Measurements from ENCODE around the gene STPG4. TPM values are rescaled to one million over a fixed set of nuclear protein-coding genes. Genes with fewer than 3 reads are reported as not detected.

Gene STPG4
- total and polyA plus RNA-seq, 2 of the 8 experiments (the other 6 are each of a cell fraction or from before 2014, with no cell fraction given), result 0.28 TPM; not detected in 1

DNA sequence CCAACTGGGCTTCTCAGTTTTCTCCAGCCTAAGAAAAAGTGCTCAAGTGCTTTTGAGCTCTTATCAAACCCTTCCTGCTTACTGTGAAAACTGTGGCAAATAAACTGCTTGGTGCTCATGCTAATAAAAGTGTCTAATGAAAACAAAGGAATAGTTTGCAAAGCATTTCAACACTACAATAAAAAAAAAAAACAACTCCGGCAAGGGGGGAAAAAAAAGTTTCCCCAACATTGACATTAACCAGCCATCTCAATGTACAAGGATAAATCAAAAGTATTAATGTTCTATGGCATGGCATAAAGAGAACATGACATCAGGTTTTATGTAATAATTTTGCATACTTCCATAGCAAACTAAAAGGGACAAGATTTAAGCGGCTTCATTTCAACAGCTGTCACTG is 14.7 kb upstream of the STPG4 start:
- POLR2A ChIA-PET (ENCODE audit: partially characterized antibody), result interaction anchor here (0.6 to 5.7 kb wide), 8 partner anchors 11 to 167 kb away, joined by 3 to 40 read pairs (median 3); partner anchors contain the start of gene STPG4

More for the DNA sequence above, 14.7 kb upstream of the STPG4 start:
- Histone ChIP-seq H2BK120ac (replicated peaks; ENCODE audit: low read depth, low read length) (no peak overlapping the region), H4K8ac (ENCODE audit: extremely low read depth, insufficient read depth, low read length) (no peak overlapping the region), H3K18ac (ENCODE audit: extremely low read depth, low read length) (no peak overlapping the region), H3K4ac (replicated peaks; ENCODE audit: insufficient read length, low read depth, low read length) (no peak overlapping the region), H3K4me1 (replicated peaks in 1 of 4; ENCODE audit: control insufficient read depth in 3 of 4, insufficient read depth in 4 of 4, low read length in 3 of 4) (peaks cover 0 to 11% (median 6%) of the 10 kb centered on the region in 4 experiments; a peak in 4 of 7 replicates), H3K79me1 (ENCODE audit: low read depth, low read length) (peaks cover 2% of the 10 kb centered on the region; the same call in 1 of the 2 replicates), H3K14ac (ENCODE audit: insufficient read length) (no peak overlapping the region), H4K91ac (replicated peaks; ENCODE audit: insufficient read length, low read length) (no peak overlapping the region), H3K27ac (ENCODE audit: low read depth, low read length) (no peak overlapping the region), H2AK5ac (ENCODE audit: low read depth, low read length) (no peak overlapping the region), H3K9ac (replicated peaks in 1 of 4; ENCODE audit: extremely low read depth in 1 of 4, low read depth in 3 of 4, low read length in 3 of 4) (no peak overlapping the region), H2BK12ac (ENCODE audit: low read depth, low read length) (no peak overlapping the region), H3K56ac (replicated peaks; ENCODE audit: insufficient read length, low read depth, low read length) (no peak overlapping the region), H2BK15ac (ENCODE audit: low read length) (no peak overlapping the region), H3K4me2 (ENCODE audit: insufficient read depth in 1 of 2, low read depth in 2 of 2, low read length in 2 of 2) (no peak overlapping the region), H3K36me3 (ENCODE audit: control insufficient read depth in 2 of 4, insufficient read depth in 4 of 4, low read length in 3 of 4) (peaks cover 0 to 67% (median 10%) of the 10 kb centered on the region in 4 experiments; a peak in 5 of 8 replicates), H3K79me2 (ENCODE audit: control insufficient read depth in 1 of 2, insufficient read depth in 2 of 2, low read length in 2 of 2) (peaks cover 42 to 98% of the 10 kb centered on the region in 2 experiments), H4K20me1 (replicated peaks in 1 of 2; ENCODE audit: control insufficient read depth in 1 of 2, insufficient read depth in 2 of 2, low read length in 2 of 2) (peaks cover 34 to 49% of the 10 kb centered on the region in 2 experiments), H3K23me2 (ENCODE audit: low read depth, low read length) (no peaks in the 10 kb centered on the region), H2BK20ac (ENCODE audit: low read length) (no peak overlapping the region), H3K9me3 (ENCODE audit: insufficient read depth in 2 of 2, low read depth in 1 of 2, low read length in 1 of 2) (no peaks in the 10 kb centered on the region), H3K4me3 (ENCODE audit: extremely low read depth in 1 of 4, insufficient read depth in 2 of 4, low read depth in 3 of 4, low read length in 4 of 4) (no peak overlapping the region), H2BK5ac (ENCODE audit: low read depth, low read length) (no peak overlapping the region), H2AFZ (ENCODE audit: low read length) (no peak overlapping the region), H3K27me3 (replicated peaks in 1 of 4; ENCODE audit: control insufficient read depth in 3 of 4, extremely low read depth in 1 of 4, insufficient read depth in 3 of 4, low read length in 3 of 4) (no peaks in the 10 kb centered on the region), H3K23ac (ENCODE audit: insufficient read length) (no peak overlapping the region), H4K5ac (ENCODE audit: insufficient read length, low read depth, low read length) (no peak overlapping the region)
- FAIRE-seq (no peak), DNase-seq (ENCODE audit: low read depth in 1 of 2, low spot score in 2 of 2) (no peak)
- CTCF ChIA-PET (ENCODE audit: partially characterized antibody), result interaction anchor here (1.0 to 1.2 kb wide), 2 partner anchors 95 to 102 kb away, joined by 3 to 5 read pairs; no protein-coding TSS in a partner anchor
- no peak for TF ChIP-seq POLR2AphosphoS5 (IDR thresholded peaks at IDR 0.05; ENCODE audit: low read depth, low read length)
- TF ChIP-seq SRF (IDR thresholded peaks at IDR 0.05; ENCODE audit: low read depth, low read length), result no peak
- no peak for TF ChIP-seq JUND (IDR thresholded peaks at IDR 0.05; ENCODE audit: low read length)
- TF ChIP-seq ASH2L (IDR thresholded peaks at IDR 0.05; ENCODE audit: low read length), result no peak
- TF ChIP-seq RNF2 (IDR thresholded peaks at IDR 0.05; ENCODE audit: borderline replicate concordance, low read depth, low read length, missing control alignments, poor library complexity, severe bottlenecking), result no peak
- no peak for TF ChIP-seq SP4 (IDR thresholded peaks at IDR 0.05; ENCODE audit: low read length)
- no peak for TF ChIP-seq BCL11A (IDR thresholded peaks at IDR 0.05; ENCODE audit: low read depth in 2 of 2, low read length in 2 of 2)
- TF ChIP-seq SAP30 (IDR thresholded peaks at IDR 0.05; ENCODE audit: insufficient read depth, insufficient replicate concordance, low read length), result no peak
- WGBS, 2 experiments (ENCODE audit: extremely low coverage in 1 of 2, insufficient coverage in 1 of 2, insufficient read length in 1 of 2, insufficient replicate concordance in 2 of 2, low coverage in 1 of 2, low lambda C conversion rate in 2 of 2, missing lambda C conversion rate in 1 of 2), result 88% methylated on average over 2 of the region's 2 CpGs; no CpG with 5 or more reads in 1 of the 2 experiments

All from H1 (cell line).